LHCN-M2 (cell line): ENCODE measurements around the gene HOXB5. TPM values are rescaled to one million over a fixed set of nuclear protein-coding genes. Genes with fewer than 3 reads are reported as not detected.

Source experiments
- DNase-seq: peaks from one replicate; pipeline ENCODE4 v3.0.0-alpha.2; 2012; ENCODE audit warnings: low read depth
- total RNA-seq: library from RNA; depleted of rRNA; stranded (reverse); fragments of >200 nt; gene quantifications from 2 replicates; pipeline ENCODE4 v1.2.3, GENCODE V29; 2014

The HOXB5 gene
- total RNA-seq, 1 experiment from 2014 or later: 1.8 TPM

GRCh38 chr17:48576479-48577309 lies 16.9 kb downstream of the HOXB5 start:
- no peak for DNase-seq

DNA sequence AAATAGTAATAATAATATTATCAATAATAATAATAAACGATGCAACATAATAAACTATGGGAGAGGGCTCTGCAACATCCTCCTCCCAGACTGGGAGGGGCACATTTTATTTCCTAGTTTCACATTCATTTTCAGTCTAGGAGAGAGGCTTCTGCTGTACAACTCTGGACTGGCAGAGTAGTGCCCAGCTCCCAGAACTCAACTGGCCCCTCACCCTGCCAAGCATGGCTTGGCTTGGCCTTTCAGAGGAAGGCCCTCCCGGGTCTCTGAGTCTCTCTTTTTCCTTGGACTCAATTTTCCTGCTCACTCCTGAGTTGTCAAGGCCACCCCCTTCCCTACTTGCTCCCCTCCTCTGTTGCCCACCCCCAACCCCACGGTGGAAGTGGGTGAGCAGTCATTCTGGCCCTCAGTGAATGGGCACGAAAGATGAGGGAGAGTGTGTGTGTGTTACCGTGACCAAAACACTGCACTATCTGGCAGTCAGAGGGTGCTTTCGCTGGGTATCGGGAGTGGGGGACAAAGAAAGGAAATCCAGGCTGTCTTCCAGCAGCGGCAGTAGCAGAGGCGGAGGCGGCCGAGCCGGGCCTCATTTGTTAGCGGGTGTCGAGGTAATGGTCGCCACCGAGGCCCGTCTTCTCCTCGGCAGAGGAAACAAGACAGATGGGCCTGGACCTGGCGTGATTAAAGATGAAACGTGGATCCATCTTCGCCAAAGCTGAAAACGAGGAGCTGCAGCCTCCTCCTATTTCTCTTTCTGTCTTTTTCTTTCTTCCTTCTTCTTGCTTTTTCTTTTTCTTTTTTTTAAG lies 17.7 kb downstream of the HOXB5 start:
- no peak for DNase-seq

- DNase-seq: no peak
These were observed 18.5 kb downstream of the HOXB5 start for GRCh38 chr17:48575066-48575582.

GRCh38 chr17:48574505-48575065 lies 19.0 kb downstream of the HOXB5 start:
- DNase-seq: no peak

DNA sequence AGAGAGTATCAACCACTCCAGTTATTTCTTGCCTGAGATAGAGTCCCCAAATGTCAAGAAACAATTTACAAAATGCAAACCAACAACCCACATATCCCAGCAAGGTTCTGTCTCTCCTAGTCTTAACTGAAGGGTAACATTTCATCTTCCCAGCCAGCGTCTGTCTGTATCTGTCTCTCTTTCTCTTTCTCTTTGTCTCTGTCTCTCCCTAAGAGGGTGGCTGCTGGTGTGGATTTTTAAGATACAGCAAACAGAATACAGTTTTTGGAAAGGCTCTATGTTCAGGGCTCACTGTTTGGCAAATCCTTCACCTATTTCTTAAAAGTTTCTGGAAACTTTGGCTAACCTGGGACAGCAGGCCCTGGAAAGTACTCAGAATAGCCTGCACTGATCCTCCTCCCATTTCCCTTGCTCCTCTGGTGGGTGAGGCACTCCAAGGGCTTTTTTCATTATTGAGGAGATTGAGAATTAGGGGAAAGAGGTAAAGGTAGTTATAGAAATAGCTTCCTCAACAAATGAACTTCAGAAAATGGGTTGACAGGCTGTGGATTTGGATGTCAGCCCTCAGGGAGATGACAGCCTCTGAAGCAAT lies 21.7 kb downstream of the HOXB5 start:
- DNase-seq: no peak

DNA sequence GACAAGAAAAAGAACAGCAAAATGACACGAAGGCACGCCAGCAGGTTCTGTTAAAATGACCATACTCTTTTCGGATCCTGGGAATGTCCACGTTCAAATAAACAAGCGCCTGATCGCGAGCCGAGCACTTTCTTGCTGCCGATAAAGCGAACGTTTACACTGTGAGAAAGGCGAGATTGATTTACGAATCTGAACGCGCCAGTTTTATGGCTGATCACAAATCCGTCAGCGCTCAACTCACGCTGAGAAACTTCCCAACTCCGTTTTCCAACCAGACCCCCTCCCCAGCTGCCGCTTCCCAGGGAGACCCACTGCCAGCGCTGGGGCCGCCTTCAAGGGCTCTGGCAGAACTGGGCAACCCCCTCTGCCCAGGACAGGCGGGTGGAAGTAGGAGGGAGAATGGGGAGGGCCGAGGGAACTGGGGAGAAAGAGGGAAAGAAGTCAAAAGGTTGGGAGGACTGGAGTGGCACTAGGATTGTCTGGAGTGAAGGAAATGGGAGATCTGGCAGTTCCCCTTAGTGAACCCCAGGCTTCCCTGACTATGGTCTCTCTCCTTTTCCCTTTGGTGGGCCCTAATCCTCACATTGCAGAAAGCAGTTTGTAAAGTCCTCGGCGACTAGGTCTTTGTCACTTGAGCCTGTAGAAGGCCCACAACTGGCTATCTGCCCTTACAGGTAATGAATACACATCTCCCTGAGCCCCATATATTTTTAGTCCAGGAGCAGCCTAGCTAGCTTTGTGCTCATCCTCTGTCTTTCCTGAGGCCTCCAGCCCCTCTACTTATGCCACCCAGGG lies 22.4 kb downstream of the HOXB5 start:
- DNase-seq: no peak

- DNase-seq: no peak
These were observed 23.1 kb downstream of the HOXB5 start for GRCh38 chr17:48570325-48571023.

DNA sequence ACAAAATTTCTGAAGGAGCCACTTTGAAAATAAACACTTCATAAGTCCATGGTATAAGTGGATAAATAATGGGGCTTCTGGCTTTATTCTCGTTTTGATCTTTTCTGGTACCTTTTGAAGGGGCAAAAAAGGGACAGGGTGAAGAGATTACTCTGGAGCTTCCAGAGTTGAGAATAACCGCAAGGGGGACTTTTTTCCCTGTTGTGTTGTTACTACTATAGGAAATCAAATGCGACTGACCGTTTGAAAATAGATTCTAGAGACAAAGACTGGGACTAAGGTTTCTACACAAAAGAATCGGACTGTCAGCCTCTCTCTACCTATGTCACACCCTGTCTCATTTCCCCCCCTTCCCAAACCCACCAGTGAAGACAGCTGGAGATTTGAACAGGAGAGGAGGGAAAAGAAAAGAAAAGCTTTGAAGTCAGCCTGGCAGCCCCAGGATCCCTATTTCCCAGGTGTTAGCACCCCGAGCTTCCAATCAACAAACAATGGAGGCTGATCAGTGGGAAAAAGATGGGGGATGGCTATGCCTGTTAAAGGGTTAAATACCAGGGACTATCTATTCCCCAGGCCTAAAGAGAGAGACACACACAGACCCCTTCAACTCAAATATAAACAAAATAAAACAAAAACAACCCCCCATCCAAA lies 23.8 kb downstream of the HOXB5 start:
- no peak for DNase-seq

GRCh38 chr17:48569240-48569582 lies 24.4 kb downstream of the HOXB5 start:
- no peak for DNase-seq

GRCh38 chr17:48568499-48569239 lies 24.9 kb downstream of the HOXB5 start:
- no peak for DNase-seq

DNA sequence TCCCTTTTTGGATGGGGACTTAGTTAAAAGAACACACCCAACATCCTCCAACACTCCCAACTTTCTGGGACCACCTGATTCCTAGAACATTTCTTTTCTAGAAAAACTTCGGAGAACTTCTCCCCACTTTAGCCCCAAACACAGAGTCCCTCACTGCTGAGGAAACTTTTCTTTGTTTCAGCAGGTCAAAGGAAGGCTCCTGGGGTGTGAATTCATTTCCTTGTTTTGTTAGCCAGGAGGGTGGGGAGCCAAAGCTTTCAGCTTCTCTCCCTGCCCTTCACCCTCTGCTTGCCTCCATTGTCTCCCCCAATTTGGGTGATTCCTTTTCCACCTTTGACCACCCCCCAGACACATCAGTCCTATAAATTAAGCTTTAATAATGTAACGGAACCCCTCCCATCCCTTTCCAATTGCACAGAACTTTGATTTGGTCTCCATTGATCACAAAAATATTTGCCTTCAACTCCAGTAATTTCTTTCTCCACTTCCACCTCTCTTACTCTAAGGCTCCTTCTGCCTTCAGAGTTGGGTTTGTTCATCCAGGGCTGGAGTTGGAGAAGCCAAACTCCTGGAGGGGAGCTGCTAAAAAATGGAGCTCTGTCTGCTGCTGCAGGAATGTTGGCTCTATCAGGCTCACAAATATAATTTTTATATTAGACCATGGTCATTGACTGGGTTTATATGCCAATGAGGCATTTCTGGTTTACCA lies 25.8 kb downstream of the HOXB5 start:
- no peak for DNase-seq

DNA sequence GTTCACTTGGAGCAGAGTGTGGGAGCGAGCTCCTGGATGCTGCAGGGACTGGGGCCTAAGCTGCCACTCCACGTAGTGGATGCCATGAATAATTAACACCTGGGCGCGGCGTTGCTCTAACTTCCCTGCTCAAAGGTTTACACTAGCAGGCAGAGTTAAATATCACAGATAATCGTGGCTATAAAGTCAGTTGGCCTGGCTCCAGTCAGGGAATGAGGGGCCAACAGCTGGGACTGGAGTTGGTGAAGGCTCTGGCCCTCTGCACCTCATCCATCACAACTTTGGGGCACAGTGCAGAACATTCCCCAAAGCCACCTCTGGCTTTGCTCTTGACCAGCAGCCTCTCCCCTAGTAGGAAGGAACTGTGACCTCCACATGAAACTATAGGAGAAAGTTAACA lies 26.4 kb downstream of the HOXB5 start:
- no peak for DNase-seq

DNA sequence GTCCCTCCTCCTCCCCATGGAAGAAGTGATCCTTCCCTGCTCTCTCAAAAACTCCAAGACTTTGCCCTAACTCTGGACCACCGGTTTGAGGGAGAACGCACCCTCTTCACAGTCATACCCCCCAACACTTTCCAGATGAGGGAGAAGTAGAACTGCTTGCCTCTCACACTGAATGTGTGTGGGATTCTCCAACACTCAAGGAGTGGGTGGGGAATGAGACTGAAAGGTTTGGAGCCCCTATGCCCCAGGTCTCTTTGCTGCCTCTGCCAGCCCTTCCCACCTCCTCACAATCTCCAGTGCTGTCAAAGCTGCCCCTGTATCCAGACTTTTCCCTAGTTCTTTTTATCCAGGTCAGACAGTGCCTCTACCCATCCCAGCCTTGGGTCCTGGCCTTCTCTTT lies 26.9 kb downstream of the HOXB5 start:
- no peak for DNase-seq

GRCh38 chr17:48565925-48566710 lies 27.5 kb downstream of the HOXB5 start:
- no peak for DNase-seq

- peak; percentile 57 for DNase-seq
These were observed 28.5 kb downstream of the HOXB5 start for GRCh38 chr17:48565022-48565554.

DNA sequence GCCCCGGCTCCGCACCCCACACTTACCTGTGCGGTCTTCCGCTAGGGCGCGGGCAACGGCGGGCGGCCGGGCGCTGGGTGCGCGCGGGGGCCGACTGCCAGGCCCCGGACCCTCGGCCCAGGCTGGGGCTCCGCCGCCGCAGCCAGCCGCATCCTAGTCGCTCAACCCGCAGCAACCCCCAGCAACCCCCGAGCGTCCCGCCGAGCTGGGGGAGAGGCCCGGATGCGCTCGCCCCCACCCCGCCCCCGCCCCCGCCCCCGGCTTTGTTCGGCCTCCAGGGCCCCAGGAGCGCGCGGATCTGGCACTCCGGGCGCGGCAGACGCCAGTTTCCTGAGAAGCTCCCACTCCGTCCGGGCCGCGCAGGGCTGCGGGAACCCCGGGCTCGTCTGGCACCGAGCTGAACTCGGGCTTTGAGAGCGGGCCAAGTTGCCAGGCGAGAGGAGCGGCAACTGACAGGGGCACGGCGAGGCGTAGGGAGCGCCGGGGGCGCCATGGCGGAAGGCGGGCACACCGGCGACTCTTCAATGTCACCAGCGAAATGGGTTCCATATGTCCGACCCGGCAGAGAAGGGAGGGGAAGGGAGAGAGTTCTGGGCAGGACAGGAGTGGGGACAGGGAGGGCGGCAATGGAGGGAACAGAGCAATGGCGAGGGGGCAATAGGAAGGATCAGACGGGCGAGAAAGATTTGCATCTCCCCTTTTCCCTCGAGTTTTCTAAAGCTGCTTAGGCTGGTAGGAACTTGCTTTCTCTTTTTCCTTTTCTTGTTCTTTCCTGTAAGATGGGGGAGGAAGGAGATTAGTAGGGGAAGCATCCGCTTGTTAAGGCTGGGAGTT lies 29.2 kb downstream of the HOXB5 start:
- DNase-seq: no peak

DNA sequence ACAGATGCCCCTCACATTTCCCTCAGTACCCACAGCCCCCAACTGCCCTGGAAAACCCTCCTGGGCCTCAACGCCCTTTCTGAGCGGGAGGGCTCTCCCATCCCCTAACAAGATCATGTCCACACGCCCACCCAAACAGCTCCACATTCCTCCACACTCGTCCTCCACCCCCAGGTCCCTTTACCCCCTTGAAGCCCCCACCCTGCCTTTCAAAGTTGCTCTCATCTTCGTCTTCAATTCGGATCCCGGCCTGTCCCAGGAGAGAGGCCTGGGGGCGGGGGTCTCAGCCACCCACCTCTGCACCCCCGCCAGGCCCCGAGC lies 29.8 kb downstream of the HOXB5 start:
- no peak for DNase-seq
